ENCODE results near the gene RIPOR3.
"Not testable (repeated sequence)": the region's sequence is repeated elsewhere in the genome, so short reads cannot be mapped to it uniquely, and the experiment has no call there.

Gene RIPOR3

DNA sequence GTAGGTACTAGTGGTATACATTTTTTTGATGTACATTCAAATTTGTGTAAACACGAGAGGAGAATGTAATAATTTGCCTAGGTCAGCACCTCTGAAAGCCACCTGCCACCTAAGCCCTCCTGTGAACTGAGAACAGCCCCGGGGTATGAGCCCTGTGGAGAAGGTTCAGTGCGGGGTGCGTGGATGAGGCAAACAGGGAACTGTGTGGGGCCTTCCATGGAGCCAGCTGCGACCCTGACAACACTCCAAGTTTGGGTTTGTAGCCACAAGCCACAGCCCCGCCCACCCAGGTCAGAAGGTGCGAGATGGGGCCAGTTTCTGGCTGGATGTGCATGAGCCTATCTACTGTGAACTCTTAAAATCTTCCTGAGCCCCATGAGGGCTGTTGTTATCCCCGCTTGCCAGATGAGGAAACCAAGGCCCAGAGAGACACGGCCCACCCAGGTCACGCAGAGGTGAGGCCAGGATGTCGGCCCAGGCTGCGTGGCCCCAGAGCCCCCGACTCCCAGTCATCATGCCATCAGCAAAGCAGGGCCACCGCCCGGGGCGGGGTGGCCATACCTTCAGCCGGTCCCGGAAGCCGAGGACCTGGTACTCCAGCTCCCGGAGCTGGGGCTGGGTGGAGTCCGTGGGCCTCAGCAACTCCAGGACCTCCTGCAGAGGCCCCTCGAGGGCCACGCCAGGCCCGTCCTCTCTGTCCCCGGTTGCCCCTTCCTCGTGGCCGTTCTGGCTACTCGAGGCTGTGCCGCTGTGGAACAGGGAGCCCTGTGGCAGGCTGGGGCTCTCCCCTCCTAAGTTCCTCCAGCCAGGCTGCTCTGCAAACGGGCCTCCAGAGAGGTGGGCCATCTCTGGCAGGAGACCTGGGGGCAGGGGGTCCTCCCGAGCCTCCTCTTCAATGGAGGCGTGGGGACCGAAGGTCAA, 89.6 kb downstream of the RIPOR3 start:
- no peak for DNase-seq

GRCh38 chr20:50600281-50600895, 91.0 kb downstream of the RIPOR3 start:
- DNase-seq = no peak

DNA sequence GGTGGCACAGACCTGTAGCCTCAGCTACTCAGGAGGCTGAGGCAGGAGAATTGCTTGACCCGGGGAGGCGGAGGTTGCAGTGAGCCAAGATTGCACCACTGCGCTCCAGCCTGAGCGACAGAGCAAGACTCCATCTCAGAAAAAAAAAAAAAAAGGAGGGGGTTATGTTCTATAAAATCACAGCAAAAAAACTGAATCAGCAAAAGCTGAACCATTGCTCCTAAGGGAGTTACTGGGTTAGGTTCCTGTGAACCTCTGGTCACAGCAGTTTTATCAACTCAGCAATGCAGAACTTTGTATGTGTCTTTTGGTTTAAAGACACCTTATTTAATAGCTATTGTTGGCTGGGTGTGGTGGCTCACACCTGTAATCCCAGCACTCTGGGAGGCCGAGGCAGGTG, 92.6 kb downstream of the RIPOR3 start:
- not testable (repeated sequence) for DNase-seq

- DNase-seq = no peak
These were observed 93.3 kb downstream of the RIPOR3 start for GRCh38 chr20:50598074-50598473.

DNA sequence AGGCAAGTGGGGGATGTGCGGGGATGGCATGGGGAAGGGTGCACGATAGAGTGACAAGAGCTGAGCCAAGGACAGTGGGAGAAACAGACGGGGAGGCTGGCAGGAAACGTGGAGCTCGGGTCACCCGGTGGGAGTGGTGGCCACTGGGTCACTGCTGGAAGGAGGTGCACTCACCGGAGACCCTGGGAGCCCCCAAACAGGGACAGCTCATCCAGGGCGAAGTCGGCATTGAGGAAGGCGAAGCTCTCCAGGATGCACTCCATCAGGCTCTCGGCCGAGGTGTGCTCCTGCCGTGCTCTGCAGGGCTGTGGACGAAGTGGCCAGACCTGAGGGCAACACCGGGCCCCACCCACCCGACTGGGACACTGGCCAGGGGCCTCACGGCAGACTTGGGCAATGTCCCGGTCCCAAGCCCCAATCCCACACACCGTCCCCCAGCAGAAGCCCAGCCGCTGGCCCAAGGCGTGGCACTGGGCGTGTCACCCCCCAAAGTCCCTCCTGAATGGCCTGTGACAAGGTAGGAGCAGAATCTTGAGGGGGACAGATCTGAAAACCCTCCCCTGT, 93.9 kb downstream of the RIPOR3 start:
- DNase-seq = no peak

- no peak for DNase-seq
These were observed 94.7 kb downstream of the RIPOR3 start for GRCh38 chr20:50596694-50597021.

DNA sequence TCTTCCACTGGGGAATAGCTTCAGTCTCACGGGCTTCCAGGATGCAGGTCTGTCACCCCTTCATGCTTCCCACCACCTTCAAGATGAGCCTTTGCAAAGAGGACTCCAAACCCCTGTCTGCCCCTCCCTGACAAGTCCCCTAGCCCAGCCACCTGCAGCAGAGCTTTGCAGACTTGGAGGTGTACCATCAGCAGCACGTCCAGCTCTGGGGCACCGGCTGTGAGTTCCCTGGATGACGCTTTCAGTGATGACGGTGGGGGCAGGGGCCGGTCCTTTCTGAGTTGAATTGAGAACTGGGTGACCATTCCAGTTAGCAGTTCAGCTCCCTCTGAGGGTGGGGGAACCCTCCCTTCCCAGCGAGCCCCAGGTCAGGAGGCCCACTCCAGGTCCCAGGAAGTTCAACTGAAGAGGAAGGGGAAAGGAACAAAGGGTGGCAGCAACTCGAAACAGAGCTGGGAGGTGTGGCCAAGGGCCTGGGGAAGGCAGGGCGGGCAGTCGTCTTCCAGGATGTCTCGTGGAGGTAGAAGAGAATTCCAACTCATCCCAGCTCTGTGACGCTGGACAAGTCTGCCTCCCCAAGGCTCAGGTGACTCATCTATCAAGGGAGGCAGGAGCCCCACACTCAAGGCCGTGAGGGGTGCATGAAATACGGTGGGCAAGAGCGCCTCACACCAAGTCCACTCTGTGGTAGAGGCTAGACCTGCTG, 95.2 kb downstream of the RIPOR3 start:
- no peak for DNase-seq

- DNase-seq = no peak
These were observed 95.9 kb downstream of the RIPOR3 start for GRCh38 chr20:50595433-50595895.

DNA sequence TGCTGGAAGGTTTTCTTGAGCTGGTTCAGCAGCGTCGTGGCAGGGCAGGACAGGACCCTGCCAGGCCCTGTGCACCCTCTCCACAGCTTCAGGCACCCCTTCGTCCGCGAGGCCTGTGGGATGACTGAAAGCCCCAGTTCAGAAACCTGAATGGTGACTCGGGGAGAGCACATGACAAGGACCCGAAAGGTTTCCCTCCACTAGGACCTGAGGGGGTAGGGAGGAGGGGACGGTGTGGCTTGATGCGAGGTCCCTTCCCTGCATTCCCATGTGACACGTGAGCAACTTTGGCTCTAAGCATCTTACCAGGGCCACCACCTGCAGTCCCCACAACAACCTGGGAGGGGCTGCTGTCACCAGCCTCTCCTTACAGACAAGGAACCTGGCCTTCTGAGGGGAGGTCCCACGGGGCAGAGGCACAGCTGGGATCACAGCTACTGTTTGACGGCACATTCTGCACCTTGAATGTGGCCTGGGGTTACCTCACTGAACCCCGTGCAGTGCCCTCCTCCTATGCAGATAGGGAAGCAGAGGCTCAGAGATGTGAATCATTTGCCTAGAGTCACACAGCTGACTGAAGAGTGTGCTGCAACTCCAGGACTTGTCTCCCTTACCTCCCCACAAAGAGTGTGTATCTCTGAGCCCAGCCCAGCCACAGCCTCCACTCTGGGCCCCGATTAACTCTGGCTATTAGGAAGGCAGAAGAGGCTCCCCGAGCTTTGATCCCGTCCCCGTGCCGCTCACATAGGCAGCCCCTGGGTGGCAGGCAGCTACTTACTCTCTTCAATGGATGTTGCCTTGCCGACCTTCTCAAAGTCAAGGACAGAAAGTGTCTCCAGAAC, 96.5 kb downstream of the RIPOR3 start:
- DNase-seq = no peak

- DNase-seq = no peak
These were observed 97.1 kb downstream of the RIPOR3 start for GRCh38 chr20:50594231-50594590.

DNA sequence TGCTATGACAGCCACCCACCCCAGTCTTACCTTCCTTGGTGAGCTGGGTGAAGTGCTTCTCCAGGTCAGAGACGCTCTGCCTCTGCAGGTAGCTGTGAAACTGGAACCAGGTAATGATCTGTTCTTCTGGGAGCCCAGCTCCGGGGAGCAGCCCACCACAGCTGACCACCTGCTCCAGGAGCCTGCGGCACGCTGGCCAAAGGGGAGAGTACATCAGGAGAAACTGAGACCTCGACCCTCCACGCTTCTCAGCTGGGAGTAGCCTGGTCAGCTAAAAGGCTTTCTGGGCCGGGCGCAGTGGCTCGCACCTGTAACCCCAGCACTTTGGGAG, 98.4 kb downstream of the RIPOR3 start:
- DNase-seq = no peak

GRCh38 chr20:50592282-50593004, 98.9 kb downstream of the RIPOR3 start:
- DNase-seq = no peak

GRCh38 chr20:50591233-50591852, 100.0 kb downstream of the RIPOR3 start:
- no peak for DNase-seq

DNA sequence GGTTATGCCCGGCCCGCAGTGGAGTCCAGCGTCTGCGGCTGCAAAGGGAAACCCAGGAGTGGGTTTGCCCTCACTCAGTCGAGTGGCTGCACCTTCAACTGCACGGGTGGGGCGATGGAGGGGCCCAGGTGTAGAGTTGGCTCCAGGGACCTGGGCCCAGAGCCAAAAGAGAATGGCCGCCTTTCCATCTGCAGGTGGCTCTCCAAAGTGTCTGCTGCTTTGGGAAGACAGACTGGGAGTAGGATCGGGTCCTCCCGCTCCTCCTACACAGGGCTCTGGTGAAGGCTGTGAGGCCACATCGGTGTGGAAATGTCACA, 101.0 kb downstream of the RIPOR3 start:
- no peak for DNase-seq

- no peak for DNase-seq
These were observed 101.6 kb downstream of the RIPOR3 start for GRCh38 chr20:50589548-50590347.

GRCh38 chr20:50588034-50588736, 103.2 kb downstream of the RIPOR3 start:
- no peak for DNase-seq

- DNase-seq = no peak
These were observed 103.9 kb downstream of the RIPOR3 start for GRCh38 chr20:50587291-50587961.

DNA sequence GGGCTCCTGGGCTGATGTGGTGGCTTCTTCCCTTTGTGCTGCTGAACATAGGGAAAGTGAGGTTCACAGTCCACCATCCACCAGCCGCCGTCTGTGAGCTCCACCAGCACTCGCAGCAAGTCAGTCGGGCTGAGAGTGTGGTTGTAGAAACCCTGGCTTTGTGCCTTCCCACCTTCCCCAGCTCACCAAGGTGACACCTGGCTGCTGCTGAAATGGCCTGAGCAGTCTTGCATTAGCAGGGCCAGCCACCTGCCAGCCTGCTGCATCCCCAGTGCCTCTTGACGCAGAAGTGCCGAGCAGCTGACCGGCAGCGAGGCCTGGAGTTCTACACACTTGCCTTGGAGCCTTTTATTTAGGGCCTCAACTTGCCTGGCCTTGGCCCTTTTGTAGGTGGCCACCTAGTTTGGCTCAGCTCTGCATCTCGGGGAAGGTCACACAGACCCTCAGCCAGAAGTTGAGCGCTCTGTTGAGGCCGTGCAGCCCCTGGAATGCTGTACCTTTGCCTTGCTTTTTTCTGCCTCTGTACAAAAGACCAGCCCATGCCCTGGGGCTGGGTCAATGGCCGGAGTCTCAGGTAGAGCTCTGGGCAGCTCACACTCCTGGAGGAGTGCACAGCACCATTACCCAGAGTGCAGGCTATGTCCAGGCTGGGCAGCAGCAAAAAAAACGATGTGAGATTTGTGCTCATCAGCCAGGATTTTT, 104.7 kb downstream of the RIPOR3 start:
- DNase-seq = no peak

DNA sequence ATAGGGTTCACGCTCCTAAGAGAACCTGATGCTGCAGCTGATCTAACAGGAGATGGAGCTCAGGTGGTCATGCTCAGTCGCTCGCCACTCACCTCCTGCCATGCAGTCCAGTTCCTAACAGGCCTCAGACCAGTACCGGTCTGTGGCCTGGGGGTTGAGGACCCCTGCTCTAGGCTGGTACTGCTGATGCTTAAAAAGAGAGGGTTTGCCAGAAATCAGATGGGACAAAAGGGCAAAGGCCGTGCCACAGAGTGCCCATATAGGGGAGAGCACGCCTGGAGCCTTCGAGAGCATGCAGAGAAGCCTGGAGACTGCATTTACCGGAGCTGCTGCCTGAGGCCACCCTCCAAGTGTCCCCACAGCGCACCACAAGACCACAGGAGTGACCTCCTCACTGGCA, 105.7 kb downstream of the RIPOR3 start:
- no peak for DNase-seq

Measured in SIG-M5 (cell line).